Measurements from ENCODE around the gene PNLIPRP3.

Gene PNLIPRP3

GRCh38 chr10:116521424-116522290 lies 94.0 kb downstream of the PNLIPRP3 start:
- DNase-seq: no peak

- DNase-seq: no peak
These were observed 95.2 kb downstream of the PNLIPRP3 start for GRCh38 chr10:116522803-116523381.

GRCh38 chr10:116524736-116525135 lies 97.1 kb downstream of the PNLIPRP3 start:
- DNase-seq: no peak

GRCh38 chr10:116526219-116526618 lies 98.6 kb downstream of the PNLIPRP3 start:
- DNase-seq: no peak
